Neural crest cell (in vitro differentiated cells): ENCODE results near the gene KCNIP4. TPM values are rescaled to one million over a fixed set of nuclear protein-coding genes. Genes with fewer than 3 reads are reported as not detected.

ENCODE experiments used
- DNase-seq: peaks from one replicate; pipeline ENCODE4 v3.0.0; 2021; ENCODE audit warnings: low read depth, mixed read lengths, low spot score
- H3K27ac Mint-ChIP-seq: one replicate; pipeline ENCODE4 v1.8.0; 2021; ENCODE audit warnings: mild to moderate bottlenecking, mixed read lengths; ENCODE audit not compliant: unreplicated experiment
- H3K27me3 Mint-ChIP-seq: 2 replicates; pipeline ENCODE4 v1.8.0; 2021; ENCODE audit warnings: low read depth, mild to moderate bottlenecking, mixed read lengths
- H3K36me3 Mint-ChIP-seq: 2 replicates; pipeline ENCODE4 v1.8.0; 2021; ENCODE audit warnings: low read depth, mild to moderate bottlenecking, mixed read lengths
- H3K4me1 Mint-ChIP-seq: 2 replicates; pipeline ENCODE4 v1.8.0; 2021; ENCODE audit warnings: mixed read lengths
- H3K4me3 Mint-ChIP-seq: one replicate; pipeline ENCODE4 v1.8.0; 2021; ENCODE audit warnings: mild to moderate bottlenecking, mixed read lengths
- H3K9me3 Mint-ChIP-seq: 2 replicates; pipeline ENCODE4 v1.8.0; 2021; ENCODE audit warnings: mixed read lengths
- CTCF ChIP-seq: fragments of 200-600 bp; sonication (generic); conservative IDR thresholded peaks from 2 replicates; pipeline ENCODE4 v1.5.0; 2021; ENCODE audit warnings: antibody characterized with exemption, mild to moderate bottlenecking
- total RNA-seq: library from RNA; stranded (reverse); gene quantifications from 2 replicates; pipeline ENCODE4 v1.2.1, GENCODE V29; 2021

KCNIP4 gene
- total RNA-seq, 1 donor from 2014 or later, result 0.33 TPM

- no peak for DNase-seq
- Mint-ChIP-seq H3K27ac (no peak overlapping the region), H3K4me3 (no peak overlapping the region), H3K27me3 (no peaks in the 10 kb centered on the region), H3K9me3 (peaks cover 2% of the 10 kb centered on the region), H3K36me3 (no peaks in the 10 kb centered on the region), H3K4me1 (no peaks in the 10 kb centered on the region)
- no peak for TF ChIP-seq CTCF
Observed at GRCh38 chr4:21032089-21032645, 916.4 kb downstream of the KCNIP4 start.

- H3K9me3 Mint-ChIP-seq, result peaks cover 8% of the 10 kb centered on the region
- H3K27me3 Mint-ChIP-seq, result peaks cover 5% of the 10 kb centered on the region
- no peak for TF ChIP-seq CTCF
- DNase-seq, result no peak
- no peak overlapping the region for H3K27ac Mint-ChIP-seq
- no peak overlapping the region for H3K4me3 Mint-ChIP-seq
- no peaks in the 10 kb centered on the region for H3K36me3 Mint-ChIP-seq
- H3K4me1 Mint-ChIP-seq, result no peaks in the 10 kb centered on the region
Observed at GRCh38 chr4:21018817-21019216, 929.8 kb downstream of the KCNIP4 start.

GRCh38 chr4:21013501-21013900 lies 935.1 kb downstream of the KCNIP4 start:
- H3K36me3 Mint-ChIP-seq, result no peaks in the 10 kb centered on the region
- no peak for TF ChIP-seq CTCF
- H3K4me3 Mint-ChIP-seq, result no peak overlapping the region
- H3K4me1 Mint-ChIP-seq, result peaks cover 19% of the 10 kb centered on the region
- no peak overlapping the region for H3K27ac Mint-ChIP-seq
- H3K27me3 Mint-ChIP-seq, result peaks cover 7% of the 10 kb centered on the region
- H3K9me3 Mint-ChIP-seq, result peaks cover 8% of the 10 kb centered on the region
- no peak for DNase-seq

GRCh38 chr4:21012851-21013331 lies 935.7 kb downstream of the KCNIP4 start:
- Mint-ChIP-seq H3K36me3 (no peaks in the 10 kb centered on the region), H3K9me3 (peaks cover 3% of the 10 kb centered on the region), H3K4me1 (peaks cover 19% of the 10 kb centered on the region), H3K27ac (no peak overlapping the region), H3K4me3 (no peak overlapping the region), H3K27me3 (peaks cover 7% of the 10 kb centered on the region)
- no peak for TF ChIP-seq CTCF
- DNase-seq, result no peak

- no peak overlapping the region for H3K4me3 Mint-ChIP-seq
- no peak overlapping the region for H3K27ac Mint-ChIP-seq
- no peak for DNase-seq
- H3K27me3 Mint-ChIP-seq, result peaks cover 11% of the 10 kb centered on the region
- H3K9me3 Mint-ChIP-seq, result no peaks in the 10 kb centered on the region
- no peak for TF ChIP-seq CTCF
- H3K4me1 Mint-ChIP-seq, result peaks cover 19% of the 10 kb centered on the region
- no peaks in the 10 kb centered on the region for H3K36me3 Mint-ChIP-seq
Observed at GRCh38 chr4:21011106-21011505, 937.5 kb downstream of the KCNIP4 start.
